GM18517 (cell line): ENCODE measurements around the gene NFE2L2.
A peak's percentile ranks its signal among the peaks of the same experiment; 100 is the strongest.
"Not testable (repeated sequence)": the region's sequence is repeated elsewhere in the genome, so short reads cannot be mapped to it uniquely, and the experiment has no call there.

Experiments used
- ATAC-seq: cut with Tn5 transposase; IDR thresholded peaks from one replicate; pipeline ENCODE4 v1.9.1; 2021; ENCODE audit warnings: mild to moderate bottlenecking, moderate library complexity; ENCODE audit not compliant: unreplicated experiment

The NFE2L2 gene

GRCh38 chr2:177204417-177204816, 60.1 kb downstream of the NFE2L2 start:
- no peak for ATAC-seq

- no peak for ATAC-seq
Measured at GRCh38 chr2:177201919-177202346, 62.6 kb downstream of the NFE2L2 start.

- not testable (repeated sequence) for ATAC-seq
Measured at GRCh38 chr2:177200419-177200818, 64.1 kb downstream of the NFE2L2 start.

- no peak for ATAC-seq
Measured at GRCh38 chr2:177195194-177195593, 69.3 kb downstream of the NFE2L2 start.

- peak; percentile 69 for ATAC-seq
Measured at GRCh38 chr2:177193240-177193639, 71.3 kb downstream of the NFE2L2 start.

GRCh38 chr2:177192788-177193187, 71.7 kb downstream of the NFE2L2 start:
- ATAC-seq, result peak; percentile 40

GRCh38 chr2:177190941-177191340, 73.6 kb downstream of the NFE2L2 start:
- no peak for ATAC-seq

- ATAC-seq, result no peak
Measured at GRCh38 chr2:177188482-177189469, 75.8 kb downstream of the NFE2L2 start.

GRCh38 chr2:177187631-177188312, 76.8 kb downstream of the NFE2L2 start:
- no peak for ATAC-seq

GRCh38 chr2:177186038-177186437, 78.5 kb downstream of the NFE2L2 start:
- ATAC-seq, result not testable (repeated sequence)

- no peak for ATAC-seq
Measured at GRCh38 chr2:177184606-177185005, 79.9 kb downstream of the NFE2L2 start.

- no peak for ATAC-seq
Measured at GRCh38 chr2:177183860-177184259, 80.7 kb downstream of the NFE2L2 start.
